Stimulated activated CD8-positive, alpha-beta memory T cell treated with anti-CD3 and anti-CD28 coated beads, Interleukin-2, amount 100 ng/mL, for 48 hours (primary cell): Measurements from ENCODE around the gene GNAQ.
"Not testable (repeated sequence)": the region's sequence is repeated elsewhere in the genome, so short reads cannot be mapped to it uniquely, and the experiment has no call there.

ENCODE experiments used
- DNase-seq, 2 donors: peaks; one replicate each; pipeline ENCODE4 v3.0.0-alpha.2; 2020; ENCODE audit warnings: low read depth in 2 of 2

The GNAQ gene

DNA sequence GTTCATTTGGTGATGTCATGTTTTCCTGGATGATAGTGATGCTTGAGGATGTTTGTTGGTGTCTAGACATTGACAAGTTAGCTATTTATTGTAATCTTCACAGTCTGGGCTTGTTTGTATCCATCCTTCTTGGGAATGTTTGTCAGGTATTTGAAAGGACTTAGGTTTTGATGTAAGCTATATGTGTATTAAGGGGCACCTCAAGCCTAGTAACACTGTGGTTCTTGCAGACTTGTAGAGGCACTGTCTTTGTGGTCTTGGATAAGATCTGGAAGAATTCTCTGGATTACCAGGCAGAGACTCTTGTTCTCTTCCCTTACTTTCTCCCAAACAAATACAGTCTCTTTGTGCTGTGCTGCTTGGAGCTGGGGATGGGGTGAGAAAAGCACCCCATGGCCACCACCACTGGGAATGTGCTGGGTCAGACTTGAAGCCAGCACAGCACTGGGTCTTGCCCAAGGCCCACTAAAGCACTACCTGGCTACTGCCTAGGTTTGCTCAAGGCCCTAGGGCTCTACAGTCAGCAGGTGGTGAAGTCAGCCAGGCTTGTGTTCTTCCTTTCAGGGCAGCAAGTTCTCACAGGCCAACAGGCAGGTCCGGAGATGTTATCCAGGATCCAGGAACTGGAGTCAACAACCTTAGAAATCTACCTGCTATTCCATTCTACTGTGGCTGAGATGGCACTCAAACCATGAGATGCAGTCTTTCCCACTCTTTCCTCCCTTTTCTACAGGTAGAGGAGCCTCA lies 334.2 kb downstream of the GNAQ start:
- no peak for DNase-seq

DNA sequence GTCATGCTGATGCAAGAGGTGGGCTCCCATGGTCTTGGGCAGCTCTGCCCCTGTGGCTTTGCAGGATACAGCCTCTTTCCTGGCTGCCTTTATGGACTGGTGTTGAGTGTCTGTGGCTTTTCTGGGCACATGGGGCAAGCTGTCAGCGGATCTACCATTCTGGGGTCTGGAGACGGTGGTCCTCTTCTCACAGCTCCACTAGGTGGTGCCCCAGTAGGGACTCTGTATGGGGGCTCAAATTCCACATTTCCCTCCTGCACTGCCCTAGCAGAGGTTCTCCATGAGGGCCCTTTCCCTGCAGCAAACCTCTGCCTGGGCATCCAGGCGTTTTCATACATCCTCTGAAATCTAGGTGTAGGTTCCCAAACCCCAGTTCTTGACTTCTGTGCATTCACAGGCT lies 340.9 kb downstream of the GNAQ start:
- DNase-seq = not testable (repeated sequence)

DNA sequence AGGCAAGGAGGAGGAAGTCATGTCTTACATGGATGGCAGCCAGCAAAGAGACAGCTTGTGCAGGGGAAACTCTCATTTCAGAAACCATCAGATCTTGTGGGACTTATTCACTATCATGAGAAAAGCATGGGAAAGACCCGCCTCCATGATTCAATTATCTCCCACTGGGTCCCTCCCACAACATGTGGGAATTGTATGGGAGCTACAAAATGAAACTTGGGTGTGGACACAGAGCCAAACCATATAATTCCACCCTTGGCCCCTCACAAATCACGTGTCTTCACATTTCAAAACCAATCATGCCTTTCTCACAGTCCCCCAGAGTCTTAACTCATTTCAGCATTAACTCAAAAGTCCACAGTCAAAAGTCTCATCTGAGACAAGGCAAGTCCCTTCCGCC lies 341.5 kb downstream of the GNAQ start:
- not testable (repeated sequence) for DNase-seq

DNA sequence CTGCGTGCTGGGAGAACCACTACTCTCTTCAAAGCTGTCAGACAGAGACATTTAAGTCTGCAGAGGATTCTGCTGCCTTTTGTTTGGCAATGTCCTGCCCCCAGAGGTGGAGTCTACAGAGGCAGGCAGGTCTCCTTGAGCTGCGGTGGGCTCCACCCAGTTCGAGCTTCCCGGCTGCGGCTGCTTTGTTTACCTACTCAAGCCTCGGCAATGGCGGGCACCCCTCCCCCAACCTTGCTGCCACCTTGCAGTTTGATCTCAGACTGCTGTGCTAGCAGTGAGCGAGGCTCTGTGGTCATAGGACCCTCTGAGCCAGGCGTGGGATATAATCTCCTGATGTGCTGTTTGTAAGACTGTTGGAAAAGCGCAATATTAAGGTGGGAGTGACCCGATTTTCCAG lies 343.9 kb downstream of the GNAQ start:
- not testable (repeated sequence) for DNase-seq

DNA sequence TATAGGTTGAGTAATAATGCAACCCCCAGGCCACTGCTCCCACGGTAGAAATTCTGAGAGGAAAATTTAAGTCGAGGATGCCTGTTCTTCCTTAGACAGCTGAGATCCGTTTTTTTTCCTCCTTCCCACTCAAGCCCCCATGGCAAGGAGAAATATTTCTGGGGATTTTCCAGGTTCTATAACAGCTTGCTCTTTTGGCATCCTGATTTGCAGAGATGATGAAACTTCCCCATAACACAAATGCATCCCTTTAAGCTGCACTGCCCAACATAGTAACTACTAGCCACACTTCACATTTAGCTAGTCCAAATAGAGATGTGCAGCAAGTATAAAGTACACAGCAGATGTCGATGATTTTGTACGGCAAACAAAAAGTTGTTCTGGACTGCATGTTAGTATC lies 351.0 kb downstream of the GNAQ start:
- DNase-seq = no peak

DNA sequence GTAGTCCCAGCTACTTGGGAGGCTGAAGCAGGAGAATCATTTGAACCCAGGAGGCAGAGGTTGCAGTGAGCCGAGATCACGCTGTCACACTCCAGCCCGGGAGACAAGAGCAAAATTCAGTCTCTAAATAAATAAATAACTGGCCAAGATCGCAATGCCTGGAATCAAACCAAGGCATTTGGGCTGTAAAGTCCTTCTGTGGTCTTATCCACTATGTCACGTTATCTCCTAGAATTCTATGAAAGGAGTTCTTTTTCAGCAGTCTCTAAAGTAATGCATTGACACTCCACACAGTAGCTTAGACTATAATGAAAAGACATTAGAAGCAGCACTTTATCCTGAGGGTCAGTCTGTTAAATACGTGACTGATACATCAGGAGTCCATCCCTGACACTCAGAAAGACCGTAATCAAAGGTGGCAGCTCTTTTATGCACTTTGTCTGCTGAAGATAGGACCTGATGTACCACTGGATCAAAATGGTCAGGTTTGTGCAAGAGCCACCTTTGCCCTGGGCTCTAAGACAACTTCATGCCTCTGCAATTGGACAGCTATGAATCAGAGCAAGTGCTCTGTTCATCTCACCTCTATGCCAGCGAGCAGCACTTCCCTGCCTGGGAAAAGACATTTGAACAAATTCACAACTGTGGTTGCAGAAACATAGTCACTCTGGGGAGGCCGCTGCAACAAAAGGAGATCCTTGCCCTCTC lies 351.8 kb downstream of the GNAQ start:
- no peak for DNase-seq

DNA sequence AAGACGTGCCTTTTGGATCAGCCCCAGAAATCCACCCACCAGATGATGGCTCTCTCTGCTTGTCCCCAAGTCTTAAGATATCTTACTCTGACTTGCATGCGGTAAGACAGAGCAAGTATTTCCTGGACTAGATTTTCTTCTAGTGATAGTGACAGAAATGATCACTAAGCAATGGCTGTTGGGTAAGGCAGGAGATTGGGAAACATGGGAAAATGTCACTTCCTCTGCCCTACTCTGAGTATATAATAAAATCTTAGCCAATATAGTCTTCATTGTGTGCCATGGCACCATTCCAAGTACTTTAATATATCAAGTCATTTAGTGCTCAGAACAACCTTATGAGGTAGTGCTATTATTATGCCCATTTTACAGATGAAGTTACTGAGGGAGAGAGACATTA lies 352.5 kb downstream of the GNAQ start:
- no peak for DNase-seq

DNA sequence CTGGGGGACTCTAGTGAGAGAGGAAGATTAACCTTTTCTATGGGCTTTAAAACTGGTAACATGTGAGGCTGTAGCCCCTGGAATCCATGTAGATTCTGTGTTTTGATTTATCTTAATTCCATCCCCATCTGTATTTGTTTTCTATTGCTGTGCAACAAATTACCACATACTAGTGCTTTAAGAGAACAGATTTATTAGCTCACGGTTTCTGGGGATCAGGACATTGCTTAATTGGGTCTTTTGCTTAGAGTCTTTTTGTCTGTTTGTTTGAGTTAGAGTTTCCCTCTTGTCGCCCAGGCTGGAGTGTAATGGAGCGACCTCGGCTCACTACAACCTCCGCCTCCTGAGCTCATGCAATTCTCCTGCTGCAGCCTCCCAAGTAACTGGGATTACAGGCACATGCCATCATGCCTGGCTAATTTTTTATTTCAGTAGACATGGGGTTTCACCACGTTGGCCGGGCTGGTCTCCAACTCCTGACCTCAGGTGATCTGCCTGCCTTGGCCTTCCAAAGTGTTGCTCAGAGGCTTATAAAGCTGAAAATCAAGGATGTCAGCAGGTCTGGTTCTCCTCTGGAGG lies 353.6 kb downstream of the GNAQ start:
- no peak for DNase-seq

DNA sequence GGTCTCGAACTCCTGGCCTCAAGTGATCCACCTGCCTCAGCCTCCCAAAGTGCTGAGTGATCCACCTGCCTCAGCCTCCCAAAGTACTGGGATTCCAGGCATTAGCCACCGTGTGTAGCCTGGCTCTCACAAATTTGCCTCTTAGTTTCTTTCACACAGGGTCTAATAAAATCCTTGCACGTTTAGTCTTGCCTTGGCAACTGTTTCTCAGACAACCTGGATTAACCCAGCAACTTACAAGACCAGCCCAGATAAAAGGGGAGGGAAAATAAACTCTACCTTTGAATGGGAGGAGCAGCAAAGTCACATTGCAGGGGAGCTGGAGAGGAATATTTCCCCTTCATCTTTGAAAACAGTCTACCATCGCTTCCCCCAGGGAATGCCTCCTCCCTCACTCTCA lies 354.2 kb downstream of the GNAQ start:
- DNase-seq = no peak

DNA sequence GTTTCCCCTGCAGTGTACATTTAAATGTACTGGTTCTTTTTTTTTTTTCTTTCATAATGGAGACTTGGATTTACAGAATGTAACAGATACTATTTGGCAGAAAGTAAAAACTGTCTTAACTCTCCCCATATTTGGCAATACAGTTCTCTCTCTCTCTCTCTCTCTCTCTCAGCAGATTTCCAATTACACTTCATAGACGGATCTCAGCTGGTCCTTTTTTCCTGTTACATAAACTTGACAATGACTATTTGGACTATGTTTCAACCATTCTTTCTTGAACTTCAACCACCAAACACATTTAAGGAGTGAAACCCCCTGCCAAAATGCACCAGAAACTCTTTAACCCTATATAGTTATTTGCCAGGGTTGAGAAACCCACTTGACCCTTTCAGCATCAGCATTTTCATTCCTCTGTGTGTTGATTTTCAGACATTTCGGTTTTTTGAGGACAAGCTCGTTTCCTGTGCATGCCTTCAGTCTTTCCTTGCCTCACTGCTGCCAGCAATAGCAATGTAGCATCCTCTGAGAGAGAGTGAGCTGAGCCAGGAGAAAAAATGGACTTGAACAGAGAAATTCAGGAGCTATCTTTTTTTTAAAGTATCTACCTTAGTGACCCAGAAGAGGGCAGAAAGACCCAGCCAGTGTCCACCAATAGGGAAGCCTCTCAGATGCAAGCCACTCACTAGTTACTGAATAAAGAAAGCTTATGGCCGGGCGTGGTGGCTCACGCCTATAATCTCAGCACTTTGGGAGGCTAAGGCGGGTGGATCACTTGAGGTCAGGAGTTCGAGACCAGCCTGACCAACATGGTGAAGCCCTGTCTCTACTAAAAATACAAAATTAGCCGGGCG lies 357.4 kb downstream of the GNAQ start:
- DNase-seq = no peak

DNA sequence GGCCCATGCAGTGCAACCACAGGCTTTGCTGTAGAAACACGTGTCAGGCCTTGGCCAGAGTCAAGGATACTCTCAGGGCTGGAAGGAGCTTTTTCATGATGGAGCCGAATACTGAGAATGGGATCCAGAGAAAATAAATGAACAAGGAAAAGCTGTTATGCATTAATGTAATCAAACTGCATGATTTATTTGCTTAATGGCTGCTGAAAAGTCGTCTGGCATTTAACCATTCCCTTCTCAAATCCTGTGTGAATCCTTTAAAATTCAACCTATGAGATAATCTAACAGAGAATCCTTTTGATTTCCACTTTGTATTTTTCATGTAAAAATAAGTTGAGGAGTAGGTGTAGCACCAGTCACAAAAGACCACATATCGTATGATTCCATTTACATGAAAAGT lies 359.4 kb downstream of the GNAQ start:
- no peak for DNase-seq

DNA sequence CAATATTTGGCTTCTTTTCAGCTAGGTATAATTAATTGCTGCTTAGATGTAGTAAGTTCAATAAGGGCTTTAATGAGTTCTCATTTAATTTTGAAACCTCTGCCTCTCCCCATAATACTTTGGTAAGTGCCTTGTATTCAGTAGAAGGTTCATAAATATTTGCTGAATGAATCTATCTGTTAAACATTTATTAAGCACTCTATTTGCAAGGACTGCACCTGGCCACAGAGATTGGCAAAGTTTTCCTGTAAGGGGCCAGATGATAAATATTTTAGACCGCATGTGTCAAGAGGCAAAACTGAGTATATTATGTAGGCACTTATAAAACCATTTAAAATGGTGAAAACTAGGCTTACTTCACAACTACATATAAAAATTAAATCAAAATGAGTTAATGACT lies 364.5 kb downstream of the GNAQ start:
- no peak for DNase-seq
